Left ventricle myocardium inferior (tissue), 1 donor: ENCODE results near the gene TXK. TPM values are rescaled to one million over a fixed set of nuclear protein-coding genes. Genes with fewer than 3 reads are reported as not detected.
"Not testable (repeated sequence)": the region's sequence is repeated elsewhere in the genome, so short reads cannot be mapped to it uniquely, and the experiment has no call there.

Experiments
- DNase-seq: peaks from one replicate; pipeline ENCODE4 v3.0.0-alpha.2; 2020
- H3K27ac ChIP-seq: fragments of 200-600 bp; replicated peaks from 2 replicates; pipeline ENCODE4 v1.8.0; 2021
- H3K27me3 ChIP-seq: fragments of 200-600 bp; 2 replicates; pipeline ENCODE4 v1.8.0; 2021; ENCODE audit warnings: low read depth
- H3K36me3 ChIP-seq: fragments of 200-600 bp; 2 replicates; pipeline ENCODE4 v1.8.0; 2021
- H3K4me1 ChIP-seq: fragments of 200-600 bp; 2 replicates; pipeline ENCODE4 v1.8.0; 2021
- H3K4me3 ChIP-seq: fragments of 200-600 bp; 2 replicates; pipeline ENCODE4 v1.8.0; 2021; ENCODE audit warnings: mild to moderate bottlenecking, moderate library complexity
- H3K9me3 ChIP-seq: fragments of 200-600 bp; replicated peaks from 2 replicates; pipeline ENCODE4 v1.8.0; 2021
- intact Hi-C: fragments of 100-400 bp; cut with micrococcal nuclease; formaldehyde crosslinking; loops from one replicate; pipeline ENCODE4 v1.11.0; 2022
- total RNA-seq: library from RNA; stranded (reverse); fragmentation: NEBNext Ultra II Directional; extraction: Animal tissue kit (Norgen Biotek cat#: 25700); gene quantifications from one replicate; pipeline ENCODE4 v1.2.1, GENCODE V29; 2021
- TF ChIP-seq, protein P1 (sequence below): fragments of 200-600 bp; IDR thresholded peaks from 2 replicates; pipeline ENCODE4 v1.8.0; 2021; ENCODE audit warnings: antibody characterized with exemption, mild to moderate bottlenecking, borderline replicate concordance
- donor health status: DM: no; HTN: yes; CAD: no; lungs with severe emphysema.

TXK gene
- total RNA-seq, 1 donor from 2014 or later = 0.71 TPM

DNA sequence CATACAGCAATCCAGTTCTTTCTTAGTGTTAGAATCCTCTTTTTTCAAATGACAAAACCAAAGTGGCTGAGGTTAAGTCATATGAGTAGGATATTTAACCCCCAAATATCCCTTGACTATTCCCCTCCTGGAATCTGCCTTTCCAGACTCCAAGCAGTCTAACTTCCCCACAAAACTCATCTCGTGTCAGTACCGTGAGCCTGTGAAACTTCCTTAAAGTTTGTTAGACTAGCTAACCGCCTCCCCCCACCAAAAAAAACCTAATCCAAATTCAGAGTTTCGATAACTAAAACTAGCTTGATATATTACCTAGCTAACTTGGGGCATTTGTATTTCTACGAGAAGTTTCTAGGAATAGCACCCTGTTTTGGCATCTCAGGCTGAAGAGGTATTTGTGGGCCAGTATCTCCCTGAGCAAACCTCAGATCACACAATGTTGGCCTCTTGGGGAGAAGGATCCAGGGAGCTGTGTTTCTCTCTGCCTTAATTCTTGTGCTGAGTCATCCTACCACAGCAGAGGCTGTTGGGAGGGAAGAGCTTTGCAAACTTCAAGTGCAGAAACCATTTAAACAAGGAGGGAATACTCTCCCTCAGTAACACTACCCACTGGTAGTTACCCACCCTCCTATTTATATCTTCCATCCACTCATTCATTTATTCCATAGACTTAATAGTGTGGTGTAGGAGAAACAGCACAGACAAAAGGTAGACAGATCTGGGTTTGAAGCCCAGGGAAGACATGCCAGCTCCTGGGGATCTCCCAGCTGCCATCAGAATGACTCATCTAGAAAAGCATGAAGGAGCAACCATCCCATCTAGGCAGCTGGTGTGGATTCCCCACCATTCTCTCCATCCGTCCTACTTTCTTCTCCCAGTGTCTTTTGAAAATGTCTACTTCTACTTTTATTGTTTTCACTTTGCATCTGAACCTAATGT lies 39.3 kb upstream of the TXK start:
- Histone ChIP-seq H3K4me1 (peaks cover 8% of the 10 kb centered on the region), H3K36me3 (no peaks in the 10 kb centered on the region), H3K9me3 (no peaks in the 10 kb centered on the region), H3K27ac (no peak overlapping the region), H3K4me3 (no peak overlapping the region), H3K27me3 (no peaks in the 10 kb centered on the region)
- DNase-seq = no peak
- TF ChIP-seq, protein P1, sequence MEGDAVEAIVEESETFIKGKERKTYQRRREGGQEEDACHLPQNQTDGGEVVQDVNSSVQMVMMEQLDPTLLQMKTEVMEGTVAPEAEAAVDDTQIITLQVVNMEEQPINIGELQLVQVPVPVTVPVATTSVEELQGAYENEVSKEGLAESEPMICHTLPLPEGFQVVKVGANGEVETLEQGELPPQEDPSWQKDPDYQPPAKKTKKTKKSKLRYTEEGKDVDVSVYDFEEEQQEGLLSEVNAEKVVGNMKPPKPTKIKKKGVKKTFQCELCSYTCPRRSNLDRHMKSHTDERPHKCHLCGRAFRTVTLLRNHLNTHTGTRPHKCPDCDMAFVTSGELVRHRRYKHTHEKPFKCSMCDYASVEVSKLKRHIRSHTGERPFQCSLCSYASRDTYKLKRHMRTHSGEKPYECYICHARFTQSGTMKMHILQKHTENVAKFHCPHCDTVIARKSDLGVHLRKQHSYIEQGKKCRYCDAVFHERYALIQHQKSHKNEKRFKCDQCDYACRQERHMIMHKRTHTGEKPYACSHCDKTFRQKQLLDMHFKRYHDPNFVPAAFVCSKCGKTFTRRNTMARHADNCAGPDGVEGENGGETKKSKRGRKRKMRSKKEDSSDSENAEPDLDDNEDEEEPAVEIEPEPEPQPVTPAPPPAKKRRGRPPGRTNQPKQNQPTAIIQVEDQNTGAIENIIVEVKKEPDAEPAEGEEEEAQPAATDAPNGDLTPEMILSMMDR = no peak
- intact Hi-C loops = no loop called here

DNA sequence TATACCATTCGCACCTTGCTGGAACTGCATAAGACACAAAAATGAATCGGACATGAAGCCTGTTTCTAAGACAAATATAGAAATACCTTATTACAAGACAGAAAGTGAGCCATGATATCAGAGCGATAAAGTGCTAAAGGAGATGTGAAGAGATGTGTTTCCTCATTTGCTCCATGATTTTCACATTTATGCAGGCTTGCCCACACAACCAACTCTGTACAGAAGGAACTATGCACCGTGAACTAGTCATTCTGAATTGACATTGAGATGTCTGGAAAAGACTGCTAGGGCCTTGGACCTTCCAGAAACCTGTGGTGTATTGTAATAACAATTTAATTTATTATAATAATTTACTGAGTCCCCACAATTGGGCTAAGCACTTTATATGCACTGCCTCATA lies 38.6 kb upstream of the TXK start:
- intact Hi-C loops = no loop called here
- peaks cover 8% of the 10 kb centered on the region for H3K4me1 ChIP-seq
- H3K27me3 ChIP-seq = no peaks in the 10 kb centered on the region
- DNase-seq = no peak
- H3K4me3 ChIP-seq = no peak overlapping the region
- no peak overlapping the region for H3K27ac ChIP-seq
- no peaks in the 10 kb centered on the region for H3K36me3 ChIP-seq
- no peaks in the 10 kb centered on the region for H3K9me3 ChIP-seq
- TF ChIP-seq, protein P1 = no peak

DNA sequence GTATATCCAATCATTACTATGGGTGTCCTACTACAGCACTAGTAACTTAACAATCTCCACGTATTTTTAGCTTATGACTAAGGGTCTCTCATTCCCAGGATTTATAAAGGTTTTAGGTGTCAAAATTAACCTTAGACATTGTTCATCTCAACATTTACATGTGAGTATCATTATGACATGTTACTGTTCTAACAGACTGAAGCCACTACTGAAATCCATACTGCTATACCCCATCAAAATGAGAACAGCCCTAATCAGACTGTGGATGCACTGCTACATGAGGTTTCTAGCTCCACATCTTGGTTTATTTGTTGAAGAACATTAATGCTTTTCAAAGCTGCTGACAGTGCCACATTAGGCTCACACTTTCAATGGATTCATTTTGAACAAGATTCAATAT lies 35.6 kb upstream of the TXK start:
- H3K27me3 ChIP-seq = no peaks in the 10 kb centered on the region
- H3K4me3 ChIP-seq = no peak overlapping the region
- H3K9me3 ChIP-seq = no peaks in the 10 kb centered on the region
- peaks cover 8% of the 10 kb centered on the region for H3K4me1 ChIP-seq
- no peaks in the 10 kb centered on the region for H3K36me3 ChIP-seq
- DNase-seq = no peak
- intact Hi-C loops = no loop called here
- TF ChIP-seq, protein P1 = no peak
- no peak overlapping the region for H3K27ac ChIP-seq

DNA sequence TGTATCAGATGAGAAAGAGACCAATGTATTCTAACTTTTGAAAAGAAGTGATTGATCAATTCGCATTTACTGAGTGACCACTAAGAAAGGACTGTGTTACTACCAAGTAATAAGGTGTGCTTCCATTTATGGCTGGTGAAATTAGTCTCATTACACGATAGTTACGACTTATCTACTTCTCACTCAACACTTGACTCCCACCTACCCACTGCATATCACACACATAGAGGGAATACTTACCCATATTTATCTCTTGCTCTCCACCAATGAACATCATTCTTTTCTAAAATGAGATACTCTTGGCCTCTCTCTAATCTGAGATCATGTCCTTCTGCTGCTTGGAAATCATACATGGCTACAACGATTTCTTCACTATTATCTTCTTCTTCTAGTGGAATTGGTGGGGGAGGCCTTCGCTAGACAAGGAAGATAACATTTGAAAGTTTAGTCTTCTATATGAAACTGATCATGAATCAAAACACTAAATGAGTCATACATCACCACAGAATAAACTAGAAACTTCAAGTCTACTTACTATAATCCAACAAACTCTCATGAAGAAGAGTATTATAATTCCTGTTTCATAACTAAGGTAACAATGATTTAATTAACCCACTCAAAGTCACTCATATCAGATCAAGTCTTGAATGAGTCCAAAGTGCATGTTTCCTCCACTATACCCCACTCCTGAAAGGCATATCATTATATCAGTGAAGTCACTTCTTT lies 33.7 kb upstream of the TXK start:
- H3K4me1 ChIP-seq = no peaks in the 10 kb centered on the region
- no peaks in the 10 kb centered on the region for H3K9me3 ChIP-seq
- TF ChIP-seq, protein P1 = no peak
- H3K36me3 ChIP-seq = no peaks in the 10 kb centered on the region
- no peaks in the 10 kb centered on the region for H3K27me3 ChIP-seq
- intact Hi-C loops = no loop called here
- H3K4me3 ChIP-seq = no peak overlapping the region
- DNase-seq = no peak
- no peak overlapping the region for H3K27ac ChIP-seq

DNA sequence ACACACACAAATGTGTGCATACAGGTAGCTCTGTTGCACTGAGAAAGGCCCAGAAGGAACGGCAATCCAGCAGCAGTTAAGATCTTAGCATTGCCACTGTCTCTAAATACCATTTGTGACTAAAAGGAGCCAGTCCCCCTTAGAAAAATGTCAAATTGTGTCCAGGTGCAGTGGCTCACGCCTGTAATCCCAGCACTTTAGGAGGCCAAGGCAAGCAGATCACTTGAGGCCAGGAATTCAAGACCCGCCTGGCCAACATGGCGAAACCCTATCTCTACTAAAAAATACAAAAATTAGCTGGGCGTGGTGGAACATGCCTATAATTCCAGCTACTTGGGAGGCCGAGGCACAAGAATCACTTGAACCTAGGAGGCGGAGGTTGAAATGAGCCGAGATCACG lies 30.5 kb upstream of the TXK start:
- intact Hi-C loops, H3K27me3 ChIP-seq, H3K36me3 ChIP-seq, H3K27ac ChIP-seq, H3K9me3 ChIP-seq, H3K4me1 ChIP-seq, H3K4me3 ChIP-seq, DNase-seq: not testable (repeated sequence)

DNA sequence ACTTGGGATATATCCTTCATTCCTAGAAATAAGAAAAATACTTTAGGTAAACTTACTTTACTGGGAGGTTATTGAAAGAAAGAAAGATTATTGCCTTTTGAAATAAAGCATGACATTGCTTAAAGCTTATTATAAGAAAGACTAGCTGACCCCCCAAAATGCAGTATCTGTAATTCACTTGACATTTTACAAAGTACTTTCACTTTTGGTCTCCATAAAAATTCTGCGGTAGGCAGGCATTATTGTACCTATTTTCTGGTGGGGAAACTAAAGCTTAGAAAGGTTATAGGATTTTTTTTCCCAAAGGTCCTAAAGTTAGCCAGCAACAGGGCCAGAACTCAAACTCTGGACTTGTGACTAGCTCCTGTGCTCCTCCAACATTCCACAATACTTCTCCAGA lies 29.7 kb upstream of the TXK start:
- Histone ChIP-seq H3K9me3 (no peaks in the 10 kb centered on the region), H3K27ac (no peak overlapping the region), H3K27me3 (no peaks in the 10 kb centered on the region), H3K4me3 (no peak overlapping the region), H3K4me1 (no peaks in the 10 kb centered on the region), H3K36me3 (no peaks in the 10 kb centered on the region)
- intact Hi-C loops = no loop called here
- TF ChIP-seq, protein P1 = no peak
- no peak for DNase-seq
